T-helper 2 cell (primary cell): Measurements from ENCODE around the gene LPIN1.

ENCODE experiments used
- DNase-seq, 5 experiments: peaks; one replicate each; pipeline versions ENCODE4 v3.0.0 to v3.0.0-alpha.2; 2012 to 2022

LPIN1 gene

GRCh38 chr2:11765501-11765900 lies 19.1 kb downstream of the LPIN1 start:
- no peak for DNase-seq

GRCh38 chr2:11766016-11766415 lies 19.6 kb downstream of the LPIN1 start:
- DNase-seq: no peak

GRCh38 chr2:11767779-11768178 lies 21.3 kb downstream of the LPIN1 start:
- DNase-seq: no peak

- DNase-seq: no peak
Observed at GRCh38 chr2:11768946-11769345, 22.5 kb downstream of the LPIN1 start.

- no peak for DNase-seq
Observed at GRCh38 chr2:11769516-11769915, 23.1 kb downstream of the LPIN1 start.

- no peak for DNase-seq
Observed at GRCh38 chr2:11770531-11771188, 24.2 kb downstream of the LPIN1 start.

- DNase-seq: no peak
Observed at GRCh38 chr2:11771971-11772615, 25.7 kb downstream of the LPIN1 start.

- DNase-seq: no peak
Observed at GRCh38 chr2:11773111-11773510, 26.7 kb downstream of the LPIN1 start.

- no peak for DNase-seq
Observed at GRCh38 chr2:11773747-11774525, 27.5 kb downstream of the LPIN1 start.

GRCh38 chr2:11774600-11774999 lies 28.2 kb downstream of the LPIN1 start:
- DNase-seq: no peak

- peak in 1 of 5 experiments; percentile 84 for DNase-seq
Observed at GRCh38 chr2:11775384-11775783, 29.0 kb downstream of the LPIN1 start.

- DNase-seq: no peak
Observed at GRCh38 chr2:11777066-11777782, 30.8 kb downstream of the LPIN1 start.

- DNase-seq: no peak
Observed at GRCh38 chr2:11777886-11778415, 31.5 kb downstream of the LPIN1 start.

- no peak for DNase-seq
Observed at GRCh38 chr2:11778416-11778815, 32.0 kb downstream of the LPIN1 start.

- peak; percentile 63 to 82 (median 81) for DNase-seq
Observed at GRCh38 chr2:11778923-11779757, 32.7 kb downstream of the LPIN1 start.

GRCh38 chr2:11781602-11782001 lies 35.2 kb downstream of the LPIN1 start:
- DNase-seq: no peak

- DNase-seq: no peak
Observed at GRCh38 chr2:11784280-11784679, 37.8 kb downstream of the LPIN1 start.

GRCh38 chr2:11784747-11785610 lies 38.5 kb downstream of the LPIN1 start:
- peak in 4 of 5 experiments; percentile 18 to 38 (median 32) for DNase-seq

GRCh38 chr2:11785611-11785940 lies 39.1 kb downstream of the LPIN1 start:
- DNase-seq: no peak

- DNase-seq: no peak
Observed at GRCh38 chr2:11786191-11786590, 39.8 kb downstream of the LPIN1 start.

- no peak for DNase-seq
Observed at GRCh38 chr2:11786592-11786991, 40.2 kb downstream of the LPIN1 start.
